Stimulated activated CD8-positive, alpha-beta memory T cell treated with anti-CD3 and anti-CD28 coated beads, Interleukin-15, amount 100 ng/mL, for 1 hour (primary cell): ENCODE results near the gene USP46.

Experiments
- DNase-seq: peaks from one replicate; pipeline ENCODE4 v3.0.0-alpha.2; 2020; ENCODE audit warnings: low read depth

USP46 gene

DNA sequence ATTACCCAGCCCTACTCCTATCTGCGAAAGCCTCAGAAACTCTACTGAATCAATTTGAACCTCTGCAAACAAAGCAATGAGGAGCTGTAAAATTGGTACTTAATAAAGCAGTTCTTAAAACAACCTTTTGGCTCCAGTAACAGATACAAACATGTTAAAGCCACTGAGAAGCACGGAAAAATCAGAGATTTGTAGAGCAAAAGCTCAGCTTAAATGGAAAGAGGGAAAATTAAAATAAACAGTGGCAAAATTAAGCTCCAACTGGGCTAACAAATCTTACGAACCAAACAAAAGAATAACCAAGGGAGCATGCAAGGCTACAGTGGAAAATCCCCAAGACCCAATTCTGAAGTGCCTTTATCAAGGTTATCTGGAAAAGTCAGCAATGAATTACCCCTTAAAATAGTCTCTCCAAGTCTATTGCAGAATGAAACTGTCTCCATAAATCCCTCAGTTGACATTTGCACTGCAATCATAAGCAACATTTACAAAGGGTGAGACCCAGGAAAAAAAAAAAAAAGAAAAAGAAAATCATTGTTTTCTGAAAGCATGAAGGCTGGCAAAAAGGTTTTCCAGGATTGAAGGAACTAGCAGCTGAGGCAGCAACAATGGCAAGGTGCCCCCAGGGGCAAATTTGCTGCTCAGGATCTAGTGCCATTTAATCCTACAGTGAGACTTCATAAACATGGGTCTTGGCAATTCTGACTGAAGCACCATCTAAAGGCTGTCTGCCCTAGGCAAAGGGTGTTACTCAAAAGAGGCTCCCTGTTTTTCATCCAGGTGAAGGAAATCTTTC is 40.1 kb downstream of the USP46 start:
- no peak for DNase-seq

DNA sequence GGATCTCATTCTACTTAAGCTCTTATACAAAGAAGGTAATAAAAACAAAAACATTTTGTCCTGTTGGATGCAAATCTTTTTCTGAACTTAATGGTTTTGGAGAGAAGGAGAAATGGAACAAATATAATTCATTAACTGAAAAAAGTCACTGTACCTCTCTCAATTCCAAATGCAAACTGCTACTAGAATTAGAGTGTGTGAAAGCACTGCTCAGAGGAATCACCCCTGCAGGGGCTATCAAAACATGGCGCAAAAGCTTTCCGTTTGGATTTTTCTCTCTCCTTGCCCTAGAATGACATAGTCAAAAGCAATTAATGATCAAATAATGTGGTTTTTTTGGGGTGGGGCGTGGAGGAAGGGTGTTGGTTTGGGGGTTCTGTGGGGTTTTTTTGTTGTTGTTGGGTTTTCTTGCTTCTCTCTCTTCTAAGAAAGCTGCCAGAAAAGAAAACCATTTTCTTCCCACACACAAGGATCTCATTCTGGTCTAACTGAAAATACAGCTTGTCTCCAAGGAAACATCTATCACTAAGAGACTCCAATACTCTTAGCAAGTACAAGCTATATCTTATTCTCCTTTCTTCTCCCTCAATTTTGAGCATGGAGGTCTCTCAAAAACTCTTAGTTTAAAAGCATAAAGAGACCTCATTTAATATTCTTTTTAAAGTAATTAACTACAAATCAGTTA is 41.6 kb downstream of the USP46 start:
- no peak for DNase-seq

DNA sequence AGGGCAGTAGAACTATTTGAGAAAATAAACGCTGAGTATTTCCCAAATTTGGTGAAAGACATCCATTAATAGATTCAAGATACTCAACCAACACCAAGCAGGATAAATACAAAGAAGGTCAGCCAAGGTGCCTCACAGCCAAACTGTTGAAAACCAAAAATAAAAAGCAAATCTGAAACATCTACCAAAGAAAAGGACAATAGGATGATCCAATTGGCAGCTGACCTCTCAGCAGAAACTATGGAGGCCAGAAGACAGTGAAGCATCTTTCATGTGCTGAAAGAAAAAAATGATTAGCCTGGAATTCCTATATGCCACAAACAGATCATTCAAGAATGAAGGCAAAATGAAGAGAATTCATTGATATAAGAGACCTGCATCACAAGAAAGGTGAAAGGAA is 44.9 kb downstream of the USP46 start:
- no peak for DNase-seq

DNA sequence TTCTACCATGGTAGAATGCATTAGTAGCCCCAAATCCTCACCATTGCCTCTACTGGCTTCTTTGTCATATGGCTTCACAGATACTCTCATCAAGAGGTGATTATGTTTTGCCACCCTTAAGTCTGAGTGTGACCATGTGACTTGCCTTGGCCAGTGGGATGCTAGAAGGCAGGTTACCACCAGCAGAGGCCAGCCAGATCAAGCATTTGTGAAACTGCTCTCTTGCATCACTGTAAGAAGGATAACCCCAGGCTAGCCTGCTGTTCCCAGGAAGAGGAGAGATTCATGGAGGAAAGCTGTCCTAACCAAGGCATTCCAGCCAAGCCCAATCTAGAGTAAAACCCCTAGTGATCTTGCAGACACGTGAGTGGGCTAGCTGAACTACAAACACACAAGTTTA is 46.8 kb downstream of the USP46 start:
- DNase-seq, result no peak

DNA sequence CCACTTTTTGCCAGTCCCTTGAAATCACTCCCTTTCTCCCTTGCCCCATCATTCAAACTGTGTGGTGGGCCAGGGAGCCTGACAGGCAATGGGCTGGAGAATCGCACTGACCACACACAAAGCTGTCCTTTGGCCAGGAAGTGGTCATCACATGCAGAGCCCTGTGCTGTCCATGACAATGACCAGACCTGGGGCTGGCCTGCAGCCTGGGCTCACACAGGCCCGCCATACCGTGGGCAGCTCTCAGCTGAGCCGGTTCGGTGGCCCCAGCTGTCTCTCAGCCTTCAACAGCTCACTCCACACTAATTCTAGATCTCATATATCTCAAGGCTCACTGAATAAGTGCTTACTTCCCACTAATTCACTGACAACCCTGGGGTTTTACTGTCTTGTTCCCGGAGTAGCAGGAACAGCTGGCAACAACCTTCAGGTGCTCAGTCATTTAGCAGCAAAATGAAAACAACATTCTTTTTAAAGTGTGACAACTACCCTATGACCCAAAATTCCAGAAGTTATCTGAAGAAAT is 48.0 kb downstream of the USP46 start:
- no peak for DNase-seq

DNA sequence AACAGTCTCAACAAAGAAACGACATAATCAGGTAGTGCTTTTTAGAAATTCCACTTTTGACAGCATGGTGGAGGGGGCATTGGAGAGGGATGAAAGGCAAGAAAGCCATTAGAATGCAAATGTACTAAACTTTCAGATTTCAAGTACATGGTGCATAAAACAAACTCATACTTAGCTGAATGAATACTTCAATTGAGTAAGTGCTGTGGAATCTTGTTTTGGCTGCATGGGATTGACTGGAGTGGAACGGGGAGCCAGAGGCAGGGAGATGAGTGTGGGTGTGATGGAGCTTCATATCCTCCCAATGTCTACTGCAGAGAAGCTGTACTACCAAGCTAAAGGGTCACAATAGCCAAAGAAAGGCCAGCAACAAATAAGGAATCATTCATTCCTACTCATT is 52.4 kb downstream of the USP46 start:
- no peak for DNase-seq

DNA sequence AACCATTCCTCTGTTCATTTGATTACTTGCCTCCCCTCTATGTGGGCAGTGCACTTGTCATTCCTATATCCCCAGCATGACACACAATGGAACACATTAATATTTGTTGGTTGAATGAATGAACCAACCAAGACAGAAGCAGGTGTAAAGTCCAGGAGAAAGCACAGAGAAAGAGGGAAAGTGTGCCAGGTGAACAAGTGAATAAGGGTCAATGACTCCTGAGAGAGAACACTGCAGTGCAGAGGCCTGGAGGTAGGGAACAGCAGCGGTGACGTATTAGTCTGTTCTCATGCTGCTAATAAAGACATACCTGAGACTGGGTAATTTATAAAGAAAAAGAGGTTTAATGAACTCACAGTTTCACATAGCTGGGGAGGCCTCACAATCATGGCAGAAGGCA is 53.1 kb downstream of the USP46 start:
- DNase-seq, result no peak

DNA sequence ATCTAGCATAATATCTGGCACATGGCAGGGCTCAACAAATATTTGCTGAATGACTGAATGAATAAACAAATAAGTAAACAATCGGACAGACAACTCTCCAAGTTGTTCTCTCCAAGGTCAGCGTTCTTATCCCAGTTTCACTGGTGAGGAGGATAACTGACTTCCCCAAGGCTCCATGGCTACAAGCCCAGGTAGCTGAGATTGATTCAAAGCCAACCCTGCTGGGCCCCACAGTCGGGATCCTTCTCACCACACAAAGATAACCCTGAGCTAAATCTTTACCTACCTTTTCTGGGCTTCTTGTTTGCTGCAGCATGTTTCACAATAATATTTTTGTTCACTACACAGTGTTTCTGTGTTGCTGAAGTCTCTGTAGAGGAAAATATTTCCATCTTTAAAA is 54.9 kb downstream of the USP46 start:
- DNase-seq, result no peak

DNA sequence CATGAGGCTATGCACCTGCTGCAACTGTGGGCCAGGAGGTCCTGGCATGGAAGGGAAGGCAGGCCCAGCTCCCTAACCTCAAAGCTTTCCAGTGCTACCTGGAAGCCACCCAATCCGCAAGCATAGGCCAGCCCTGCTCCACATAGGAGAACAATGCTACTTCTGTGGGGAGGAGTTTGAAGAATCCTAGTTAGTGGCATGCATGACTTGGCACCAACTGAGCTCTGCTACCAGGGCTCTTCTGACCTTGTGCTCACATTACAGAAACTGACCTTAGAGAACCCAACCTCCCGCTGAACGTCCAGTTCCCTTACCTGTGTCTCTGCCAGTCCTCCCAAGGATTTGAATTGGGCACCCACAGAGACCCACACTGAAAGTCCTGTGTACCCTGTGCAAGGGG is 58.8 kb downstream of the USP46 start:
- no peak for DNase-seq

DNA sequence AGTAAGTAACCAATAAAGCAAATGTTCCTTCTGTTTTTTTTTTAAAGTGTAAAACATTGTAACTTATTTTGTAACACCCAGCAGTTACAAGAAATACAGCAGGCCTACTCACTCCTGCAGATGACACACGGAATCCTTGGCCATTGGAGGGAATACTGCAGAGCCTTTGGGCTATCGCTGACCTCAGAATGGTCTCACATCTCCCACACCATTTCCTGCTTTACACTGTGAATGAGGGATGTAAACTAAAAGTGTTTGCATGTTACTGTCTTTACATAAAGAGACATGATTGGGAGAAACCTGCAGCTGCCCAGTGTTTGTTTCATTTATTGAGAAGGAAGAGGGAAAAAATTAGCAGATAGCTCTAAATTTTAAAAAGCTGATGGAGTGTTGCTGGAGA is 64.1 kb downstream of the USP46 start:
- no peak for DNase-seq

DNA sequence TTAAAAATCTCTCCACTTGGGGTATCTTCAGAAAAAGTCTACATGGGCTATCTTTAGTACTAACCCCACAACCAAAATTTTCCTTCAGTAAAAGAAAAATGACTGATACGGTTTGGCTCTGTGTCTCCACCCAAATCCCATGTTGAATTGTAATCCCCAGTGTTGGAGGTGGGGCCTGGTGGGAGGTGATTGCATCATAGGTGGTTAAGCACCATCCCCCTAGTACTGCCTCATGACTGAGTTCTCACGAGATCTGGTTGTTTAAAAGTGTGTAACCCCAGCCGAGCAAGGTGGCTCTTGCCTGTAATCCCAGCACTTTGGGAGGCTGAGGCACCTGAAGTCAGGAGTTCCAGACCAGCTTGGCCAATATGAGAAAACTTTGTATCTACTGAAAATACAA is 66.8 kb downstream of the USP46 start:
- DNase-seq, result no peak

DNA sequence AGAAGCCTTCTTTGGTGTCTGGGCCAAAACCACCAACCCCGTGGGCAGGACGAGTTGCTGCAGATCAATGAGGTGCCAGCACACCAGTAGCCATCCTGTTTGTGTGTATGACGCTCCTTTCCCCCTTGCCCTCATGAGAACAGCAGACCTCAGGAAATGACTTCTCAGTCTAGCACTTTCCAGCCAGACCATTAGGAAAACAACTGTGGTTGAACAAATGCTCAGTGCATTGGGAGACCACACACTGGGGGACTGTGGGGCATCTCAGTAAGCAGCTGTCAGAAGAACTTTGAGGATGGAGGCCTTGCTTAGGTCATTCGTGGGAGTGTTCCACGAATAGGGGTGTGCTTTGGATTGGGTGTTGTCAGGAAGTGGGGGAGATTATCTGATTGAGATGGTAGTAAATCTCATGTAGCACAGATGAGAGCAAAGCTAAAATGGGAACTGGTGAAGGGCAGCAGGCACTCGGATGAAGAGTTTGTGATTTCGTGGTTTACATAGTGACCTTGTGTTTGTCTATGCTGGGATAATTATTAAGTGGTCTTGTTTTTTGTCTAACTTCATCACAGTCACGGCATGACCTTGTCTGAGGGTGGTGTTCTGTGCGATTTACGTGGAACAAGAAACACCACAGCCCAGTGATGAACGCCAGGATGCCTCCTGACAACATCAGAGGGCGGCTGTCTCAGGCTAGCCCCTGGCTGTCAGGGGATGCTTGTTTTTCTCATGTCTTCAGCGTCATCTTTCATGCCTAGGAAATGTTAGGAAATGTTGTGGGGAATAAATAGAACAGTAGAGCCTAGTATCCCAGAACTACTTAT is 70.1 kb downstream of the USP46 start:
- DNase-seq, result no peak

DNA sequence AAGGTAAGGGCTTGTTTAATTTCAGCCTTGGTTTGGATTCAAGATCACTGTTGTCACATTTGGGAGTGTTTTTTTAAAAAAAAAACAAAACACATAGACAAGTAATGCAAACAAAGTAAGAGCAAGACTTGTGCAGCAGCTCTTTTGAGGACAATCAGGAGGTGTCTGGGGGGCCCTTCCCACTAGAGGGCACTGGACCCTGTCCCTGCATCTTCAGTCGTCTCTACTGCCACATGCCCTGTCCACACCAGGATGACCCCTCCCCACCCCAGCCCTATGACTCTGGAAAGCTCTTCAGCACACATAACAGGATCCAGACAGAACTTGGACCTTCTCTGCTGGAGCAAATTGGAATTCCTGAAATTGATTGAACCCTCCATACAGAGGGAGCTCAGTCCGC is 71.0 kb downstream of the USP46 start:
- no peak for DNase-seq

DNA sequence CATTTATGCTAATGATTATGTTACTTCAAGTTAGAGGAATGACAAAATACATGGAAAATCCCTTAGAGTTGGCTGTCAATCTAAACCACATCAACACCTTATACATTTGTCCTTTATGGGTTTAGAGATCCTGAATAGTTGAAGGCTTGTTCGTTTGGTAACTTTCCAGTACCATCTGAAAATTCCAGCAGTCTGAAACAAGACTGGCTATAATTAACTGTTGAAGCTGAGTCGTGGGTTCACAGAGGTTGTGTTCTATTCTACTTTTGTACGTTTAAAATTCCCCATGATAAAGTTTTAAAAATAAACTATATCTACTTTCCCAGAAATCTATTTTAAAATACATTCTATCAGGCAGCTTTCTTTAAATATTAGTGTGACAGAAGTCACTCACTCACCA is 73.0 kb downstream of the USP46 start:
- no peak for DNase-seq

DNA sequence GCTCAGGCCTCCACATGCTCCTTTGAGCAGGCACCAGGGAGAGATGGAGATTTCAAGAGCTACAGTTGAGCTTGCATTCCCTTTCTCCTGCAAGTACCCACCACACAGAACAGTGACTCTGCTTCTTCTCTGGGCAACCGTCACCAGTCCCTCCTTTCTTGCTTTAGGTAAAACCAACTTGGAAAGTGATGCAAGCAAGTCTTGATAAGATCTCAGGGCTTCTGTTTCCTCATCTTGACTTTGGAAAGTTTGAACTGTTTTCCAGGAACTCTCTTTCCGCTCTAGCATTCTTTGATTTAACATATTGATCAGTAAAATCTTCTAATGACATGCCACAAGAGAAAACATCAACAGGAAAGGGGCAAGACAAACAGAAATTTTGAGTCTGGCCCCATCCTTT is 73.7 kb downstream of the USP46 start:
- DNase-seq, result no peak

DNA sequence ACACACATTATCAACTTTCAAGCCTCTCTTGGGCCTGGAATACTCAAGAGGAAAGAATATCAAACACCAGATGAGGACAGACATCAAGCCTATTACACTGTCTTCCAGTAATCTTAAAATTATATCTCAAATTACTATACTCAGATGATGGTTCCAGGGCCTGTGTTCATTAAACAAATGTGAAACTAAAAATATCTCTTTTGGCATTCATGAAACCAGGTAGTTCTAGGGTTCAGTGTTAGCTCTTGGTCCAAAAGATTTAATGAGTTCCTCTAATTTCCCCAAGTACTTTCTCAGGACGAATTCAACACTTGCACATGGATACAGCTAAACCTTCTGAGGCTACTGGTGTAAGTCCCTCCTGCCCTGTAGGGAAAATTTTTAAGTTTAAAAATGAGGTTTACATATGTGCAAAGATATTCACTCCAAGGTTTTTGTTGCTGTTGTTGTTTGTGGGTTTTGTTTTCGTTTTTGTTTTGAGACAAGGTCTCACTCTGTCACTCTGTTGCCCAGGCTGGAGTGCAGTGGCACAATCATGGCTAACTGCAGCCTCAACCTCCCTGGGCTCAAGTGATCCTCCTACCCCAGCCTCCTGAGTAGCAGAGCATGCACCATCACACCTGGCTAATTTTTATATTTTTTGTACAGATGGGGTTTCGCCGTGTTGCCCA is 79.4 kb downstream of the USP46 start:
- DNase-seq, result no peak

DNA sequence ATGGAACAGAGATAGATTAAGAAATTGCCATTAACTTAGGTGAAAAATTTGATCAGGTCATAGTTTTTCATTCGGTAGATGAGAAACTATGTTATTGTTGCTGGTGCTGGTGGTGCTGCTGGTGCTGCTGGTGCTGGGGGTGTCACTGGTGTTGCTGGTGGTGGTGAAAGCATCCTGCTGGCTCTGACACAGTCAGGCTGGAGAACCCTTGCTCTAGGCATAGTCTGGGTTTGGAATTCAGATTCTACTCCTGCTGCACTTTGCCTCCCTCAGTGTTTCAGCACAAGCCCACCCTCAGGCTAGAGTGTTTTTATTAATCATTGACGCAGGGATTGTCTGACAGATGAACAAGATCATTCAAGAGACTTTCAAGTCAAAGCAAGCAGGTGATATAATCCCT is 80.2 kb downstream of the USP46 start:
- DNase-seq, result no peak

DNA sequence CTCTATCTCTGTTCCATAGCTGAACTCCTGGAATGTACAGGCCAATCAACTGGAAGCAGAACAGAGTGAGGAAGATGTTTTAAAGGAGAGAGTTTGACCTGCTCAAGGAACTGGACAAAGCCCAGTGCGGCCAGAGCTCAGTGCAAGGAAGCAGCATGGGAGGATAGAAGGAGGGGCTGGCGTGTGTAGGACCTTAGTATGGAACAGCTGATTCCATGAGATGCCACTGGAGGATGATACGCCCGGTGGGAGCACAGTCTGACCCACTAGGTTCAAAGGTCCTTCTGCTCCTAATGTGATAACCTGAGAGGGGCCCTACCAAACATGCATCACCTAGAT is 81.5 kb downstream of the USP46 start:
- DNase-seq, result no peak

DNA sequence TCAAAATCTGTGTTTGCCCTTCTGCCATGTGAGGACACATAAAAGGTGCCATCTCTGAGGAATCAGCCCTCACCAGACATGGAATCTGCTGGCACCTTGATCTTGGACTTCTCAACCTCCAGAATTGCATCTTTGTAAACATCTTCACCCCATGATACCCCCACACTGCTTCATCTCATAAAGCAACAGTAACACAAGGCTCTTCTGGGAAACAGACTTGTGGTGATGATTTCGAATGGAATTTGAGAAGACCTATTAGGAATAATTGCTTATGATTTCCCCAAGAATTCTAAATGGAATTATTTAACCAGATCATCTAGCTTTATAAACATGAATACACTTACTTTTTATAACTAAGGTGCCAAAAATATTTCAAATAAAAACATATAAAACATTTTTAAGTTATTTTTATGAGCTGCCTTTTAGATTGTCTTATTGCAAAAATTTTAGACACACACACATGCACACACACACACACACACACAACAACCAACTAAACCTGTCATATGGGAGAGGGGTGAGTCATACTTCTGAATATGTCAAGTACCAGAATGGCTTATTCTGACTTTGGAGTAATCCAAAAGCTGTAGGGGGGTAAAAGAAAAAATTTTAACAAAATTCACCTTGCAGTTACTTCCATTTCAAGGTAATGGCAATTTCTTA is 82.0 kb downstream of the USP46 start:
- no peak for DNase-seq

DNA sequence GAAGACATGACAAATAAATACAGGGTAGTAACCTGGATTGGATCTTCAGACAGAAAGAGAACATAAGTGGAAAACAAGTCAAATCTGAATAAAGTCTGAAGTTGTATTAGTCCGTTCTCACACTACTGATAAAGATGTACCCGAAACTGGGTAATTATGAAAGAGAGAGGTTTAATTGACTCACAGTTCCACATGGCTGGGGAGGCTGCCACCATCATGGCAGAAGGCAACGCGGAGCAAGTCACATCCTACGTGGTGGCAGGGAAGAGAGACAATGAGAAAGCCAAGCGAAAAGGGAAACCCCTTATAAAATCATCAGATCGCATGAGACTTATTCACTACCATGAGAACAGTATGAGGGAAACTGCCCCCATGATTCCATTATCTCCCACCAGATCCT is 82.8 kb downstream of the USP46 start:
- no peak for DNase-seq

DNA sequence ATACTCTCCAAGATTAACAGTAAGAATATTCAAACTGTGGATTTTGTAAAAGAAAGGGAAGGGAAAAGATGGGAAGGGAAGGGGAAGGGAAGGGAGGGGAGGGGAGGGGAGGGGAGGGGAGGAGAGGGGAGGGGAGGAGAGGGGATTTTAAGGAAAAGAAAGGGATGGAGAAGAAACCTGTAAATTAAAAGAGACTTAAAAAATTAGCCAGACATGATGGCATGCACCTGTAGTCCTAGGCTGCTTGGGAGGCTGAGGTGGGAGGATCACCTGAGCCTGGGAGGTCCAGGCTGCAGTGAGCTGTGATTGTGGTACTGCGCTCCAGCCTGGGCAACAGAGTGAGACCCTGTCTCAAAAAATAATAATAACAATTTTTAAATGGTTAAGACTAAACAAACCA is 83.7 kb downstream of the USP46 start:
- DNase-seq, result no peak

DNA sequence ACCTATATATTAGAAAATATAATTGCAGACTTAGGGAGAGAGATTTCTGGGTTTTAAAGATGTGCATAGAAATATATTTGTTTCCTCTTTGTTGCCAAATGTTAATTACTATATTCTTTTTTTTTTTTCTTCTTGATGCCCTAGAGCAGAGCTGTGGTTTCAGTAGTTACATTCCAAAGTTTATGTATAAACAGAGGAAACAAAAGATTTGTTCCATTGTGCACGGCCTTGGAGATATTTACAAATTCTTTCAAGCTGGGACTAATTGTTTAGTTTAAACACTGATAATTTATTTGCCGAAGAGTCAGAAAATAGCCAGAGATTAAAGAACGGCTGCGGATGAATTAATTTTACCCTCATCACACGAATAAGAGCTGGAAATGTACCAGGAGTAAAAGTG is 85.1 kb downstream of the USP46 start:
- no peak for DNase-seq
